H1 (cell line): ENCODE results near the gene TASP1. TPM values are rescaled to one million over a fixed set of nuclear protein-coding genes. Genes with fewer than 3 reads are reported as not detected.

Experiments
- CTCF ChIA-PET: fragments of 300-600 bp; sonication (Branson Sonifier 250); formaldehyde crosslinking; loops from one replicate; lab custom pipeline; 2021; ENCODE audit not compliant: partially characterized antibody; lab: Charles Lee
- POLR2A ChIA-PET: fragments of 300-600 bp; sonication (Branson Sonifier 250); formaldehyde crosslinking; loops from one replicate; lab custom pipeline; 2021; ENCODE audit warnings: inconsistent platforms; ENCODE audit not compliant: partially characterized antibody; lab: Charles Lee
- DNase-seq, 2 experiments: peaks; one replicate each; pipeline versions ENCODE4 v3.0.0 to v3.0.0-alpha.2; 2010 to 2022; ENCODE audit warnings: low spot score in 2 of 2, low read depth in 1 of 2, mixed read lengths in 1 of 2
- FAIRE-seq: peaks from 2 replicates; lab custom pipeline; 2011; peaks lifted over from hg19 to GRCh38; lab: Jason Lieb, UNC
- H2AFZ ChIP-seq: 2 replicates; pipeline ENCODE4 v1.8.1; 2012; ENCODE audit warnings: low read length, inconsistent platforms
- H2AK5ac ChIP-seq: 2 replicates; pipeline ENCODE4 v1.6.1; 2013; ENCODE audit warnings: low read depth, low read length
- H2BK120ac ChIP-seq: replicated peaks from 2 replicates; pipeline ENCODE3; 2013; ENCODE audit warnings: low read depth, low read length, inconsistent platforms
- H2BK12ac ChIP-seq: 2 replicates; pipeline ENCODE4 v1.6.1; 2013; ENCODE audit warnings: low read depth, low read length
- H2BK15ac ChIP-seq: 2 replicates; pipeline ENCODE4 v1.6.1; 2013; ENCODE audit warnings: low read length
- H2BK20ac ChIP-seq: 2 replicates; pipeline ENCODE4 v1.6.1; 2013; ENCODE audit warnings: low read length
- H2BK5ac ChIP-seq: 2 replicates; pipeline ENCODE4 v1.6.1; 2013; ENCODE audit warnings: low read depth, low read length
- H3K14ac ChIP-seq: 2 replicates; pipeline ENCODE4 v1.6.1; 2013; ENCODE audit warnings: inconsistent platforms; ENCODE audit not compliant: insufficient read length
- H3K18ac ChIP-seq: 2 replicates; pipeline ENCODE4 v1.6.1; 2013; ENCODE audit warnings: low read length; ENCODE audit errors: extremely low read depth
- H3K23ac ChIP-seq: 2 replicates; pipeline ENCODE4 v1.6.1; 2013; ENCODE audit warnings: inconsistent platforms; ENCODE audit not compliant: insufficient read length
- H3K23me2 ChIP-seq: 2 replicates; pipeline ENCODE4 v1.6.1; 2013; ENCODE audit warnings: low read depth, low read length
- H3K27ac ChIP-seq: 2 replicates; pipeline ENCODE4 v1.6.1; 2011; ENCODE audit warnings: low read depth, low read length, inconsistent platforms
- H3K27me3 ChIP-seq, 4 experiments: replicated peaks in 1 of 4; 1 replicate in 1 of 4; 2 replicates in 3 of 4; pipeline versions ENCODE4 v1.6.1 to v1.8.1; 2011 to 2013; ENCODE audit warnings: low read length in 3 of 4, mild to moderate bottlenecking in 3 of 4, inconsistent platforms in 2 of 4, mixed read lengths in 2 of 4, moderate library complexity in 1 of 4; ENCODE audit not compliant: control insufficient read depth in 3 of 4, insufficient read depth in 3 of 4; ENCODE audit errors: extremely low read depth in 1 of 4
- H3K36me3 ChIP-seq, 4 experiments: 2 replicates each; pipeline versions ENCODE4 v1.6.1 to v1.8.1; 2011 to 2013; ENCODE audit warnings: mild to moderate bottlenecking in 4 of 4, low read length in 3 of 4, moderate library complexity in 2 of 4, control low read depth in 1 of 4, inconsistent platforms in 1 of 4; ENCODE audit not compliant: insufficient read depth in 4 of 4, control insufficient read depth in 2 of 4
- H3K4ac ChIP-seq: replicated peaks from 2 replicates; pipeline ENCODE3; 2013; ENCODE audit warnings: low read length, low read depth, mixed read lengths, inconsistent platforms; ENCODE audit not compliant: insufficient read length
- H3K4me1 ChIP-seq, 4 experiments: replicated peaks in 1 of 4; 1 replicate in 1 of 4; 2 replicates in 3 of 4; pipeline versions ENCODE4 v1.6.1 to v1.8.1; 2011 to 2013; ENCODE audit warnings: low read length in 3 of 4, inconsistent platforms in 2 of 4, mixed read lengths in 1 of 4; ENCODE audit not compliant: insufficient read depth in 4 of 4, control insufficient read depth in 3 of 4
- H3K4me2 ChIP-seq, 2 experiments: 2 replicates each; pipeline versions ENCODE4 v1.6.1 to v1.8.1; 2011 to 2013; ENCODE audit warnings: low read depth in 2 of 2, low read length in 2 of 2, control low read depth in 1 of 2, inconsistent platforms in 1 of 2, mild to moderate bottlenecking in 1 of 2; ENCODE audit not compliant: insufficient read depth in 1 of 2
- H3K4me3 ChIP-seq, 4 experiments: fragments of 200-600, 300-600 bp in 1 of 4; sonication (generic), shearing (Covaris generic), sonication (Bioruptor Twin) in 1 of 4; 2 replicates each; pipeline versions ENCODE4 v1.5.1 to v1.8.1; 2011 to 2016; ENCODE audit warnings: low read length in 4 of 4, low read depth in 3 of 4, control low read depth in 2 of 4, inconsistent platforms in 2 of 4, mild to moderate bottlenecking in 2 of 4, mixed read lengths in 1 of 4, moderate library complexity in 1 of 4; ENCODE audit not compliant: insufficient read depth in 2 of 4; ENCODE audit errors: extremely low read depth in 1 of 4
- H3K56ac ChIP-seq: replicated peaks from 2 replicates; pipeline ENCODE3; 2013; ENCODE audit warnings: low read depth, mild to moderate bottlenecking, mixed read lengths, low read length, inconsistent platforms; ENCODE audit not compliant: insufficient read length
- H3K79me1 ChIP-seq: 2 replicates; pipeline ENCODE4 v1.6.1; 2013; ENCODE audit warnings: low read depth, low read length, control low read depth
- H3K79me2 ChIP-seq, 2 experiments: 2 replicates each; pipeline versions ENCODE4 v1.6.1 to v1.8.1; 2012 to 2013; ENCODE audit warnings: low read length in 2 of 2, mild to moderate bottlenecking in 2 of 2, inconsistent platforms in 1 of 2; ENCODE audit not compliant: insufficient read depth in 2 of 2, control insufficient read depth in 1 of 2
- H3K9ac ChIP-seq, 4 experiments: replicated peaks in 1 of 4; 1 replicate in 1 of 4; 2 replicates in 3 of 4; pipeline versions ENCODE4 v1.6.1 to v1.8.1; 2011 to 2013; ENCODE audit warnings: low read depth in 3 of 4, low read length in 3 of 4, control low read depth in 2 of 4, mild to moderate bottlenecking in 2 of 4, moderate library complexity in 2 of 4, inconsistent platforms in 1 of 4; ENCODE audit errors: extremely low read depth in 1 of 4
- H3K9me3 ChIP-seq, 2 experiments: 2 replicates each; pipeline versions ENCODE4 v1.6.1 to v1.8.1; 2012 to 2013; ENCODE audit warnings: mild to moderate bottlenecking in 2 of 2, moderate library complexity in 2 of 2, control low read depth in 1 of 2, inconsistent platforms in 1 of 2, low read depth in 1 of 2, low read length in 1 of 2, mixed read lengths in 1 of 2; ENCODE audit not compliant: insufficient read depth in 2 of 2
- H4K20me1 ChIP-seq, 2 experiments: replicated peaks in 1 of 2; 2 replicates each; pipeline versions ENCODE3 to v1.8.1; 2011 to 2013; ENCODE audit warnings: inconsistent platforms in 2 of 2, low read length in 2 of 2, mild to moderate bottlenecking in 1 of 2; ENCODE audit not compliant: insufficient read depth in 2 of 2, control insufficient read depth in 1 of 2
- H4K5ac ChIP-seq: 2 replicates; pipeline ENCODE4 v1.6.1; 2013; ENCODE audit warnings: low read length, low read depth, mixed read lengths, inconsistent platforms; ENCODE audit not compliant: insufficient read length
- H4K8ac ChIP-seq: 2 replicates; pipeline ENCODE4 v1.8.0; 2013; ENCODE audit warnings: mild to moderate bottlenecking, moderate library complexity, low read length, inconsistent platforms; ENCODE audit not compliant: insufficient read depth; ENCODE audit errors: extremely low read depth
- H4K91ac ChIP-seq: replicated peaks from 2 replicates; pipeline ENCODE3; 2013; ENCODE audit warnings: low read length, mixed read lengths, inconsistent platforms; ENCODE audit not compliant: insufficient read length
- CBX5 ChIP-seq: fragments of 300-800, 300-1000 bp; sonication (generic); IDR thresholded peaks from 2 replicates; pipeline ENCODE4 v1.7.1; 2016; ENCODE audit warnings: antibody characterized with exemption, low read length, low read depth
- CHD2 ChIP-seq: IDR thresholded peaks from 2 replicates; pipeline ENCODE4 v1.6.1; 2012; ENCODE audit warnings: low read length, improper control_type of control experiment
- JUN ChIP-seq: IDR thresholded peaks from 2 replicates; pipeline ENCODE4 v1.6.1; 2011; ENCODE audit warnings: low read depth, mild to moderate bottlenecking, improper control_type of control experiment, low read length
- KDM4A ChIP-seq: IDR thresholded peaks from one replicate; pipeline ENCODE4 v1.7.1; 2012; ENCODE audit warnings: low read depth, mild to moderate bottlenecking, moderate library complexity, low read length, inconsistent platforms; ENCODE audit not compliant: severe bottlenecking
- NANOG ChIP-seq: IDR thresholded peaks from 2 replicates; pipeline ENCODE4 v1.6.1; 2011; ENCODE audit warnings: low read length, low read depth, mild to moderate bottlenecking, inconsistent platforms; ENCODE audit not compliant: insufficient read depth, poor library complexity, severe bottlenecking
- PHF8 ChIP-seq: fragments of 200-600 bp; sonication (generic); conservative IDR thresholded peaks from 2 replicates; pipeline ENCODE4 v1.7.1; 2012; ENCODE audit warnings: low read depth, mild to moderate bottlenecking, inconsistent platforms, low read length, moderate library complexity
- POLR2AphosphoS5 ChIP-seq: IDR thresholded peaks from 2 replicates; pipeline ENCODE4 v1.6.1; 2011; ENCODE audit warnings: low read depth, low read length
- POU5F1 ChIP-seq: IDR thresholded peaks from 2 replicates; pipeline ENCODE4 v1.6.1; 2011; ENCODE audit warnings: low read depth, mild to moderate bottlenecking, low read length, moderate library complexity
- RNF2 ChIP-seq: fragments of 200-900, 300-1000 bp; sonication (generic); IDR thresholded peaks from 2 replicates; pipeline ENCODE4 v1.7.1; 2016; ENCODE audit warnings: borderline replicate concordance, low read depth, mild to moderate bottlenecking, antibody characterized with exemption, low read length; ENCODE audit not compliant: poor library complexity, severe bottlenecking; ENCODE audit errors: missing control alignments
- TBP ChIP-seq: IDR thresholded peaks from 2 replicates; pipeline ENCODE4 v1.6.1; 2011; ENCODE audit warnings: low read depth, low read length, improper control_type of control experiment
- WGBS, 2 experiments: shearing (Covaris generic) in 1 of 2; methylation state at CpG; one replicate each; pipeline versions ENCODE4 v1.1.6 to v1.1.7; 2013 to 2015; ENCODE audit warnings: low lambda C conversion rate in 2 of 2, mixed read lengths in 2 of 2, inconsistent platforms in 1 of 2, low coverage in 1 of 2, missing lambda C conversion rate in 1 of 2; ENCODE audit not compliant: insufficient replicate concordance in 2 of 2, insufficient coverage in 1 of 2, insufficient read length in 1 of 2; ENCODE audit errors: extremely low coverage in 1 of 2, missing lambda C conversion rate in 1 of 2; 5-methylcytosine and 5-hydroxymethylcytosine counted together
- polyA plus RNA-seq, 7 experiments: library from polyadenylated mRNA; depleted of rRNA in 3 of 7; stranded (reverse) in 5 of 7; unstranded in 2 of 7; fragments of >200 nt in 5 of 7; fragments of 200-250 nt in 2 of 7; gene quantifications; 1 replicate in 5 of 7; 2 replicates in 1 of 7; 4 replicates in 1 of 7; pipeline versions ENCODE4 v1.2.1 to v1.2.3, GENCODE V29; 2011 to 2013; ENCODE audit warnings: missing spikeins in 2 of 7, mixed read lengths in 2 of 7
- total RNA-seq: library from RNA; stranded (reverse); fragmentation: NEBNext Ultra II Directional; extraction: Animal tissue kit (Norgen Biotek cat#: 25700); gene quantifications from 2 replicates; pipeline ENCODE4 v1.2.1, GENCODE V29; 2021
- TF ChIP-seq, protein P1 (sequence below): IDR thresholded peaks from 2 replicates; pipeline ENCODE4 v1.6.1; 2012; ENCODE audit warnings: inconsistent platforms

The TASP1 gene
- total and polyA plus RNA-seq, 2 of the 8 experiments (the other 6 are each of a cell fraction or from before 2014, with no cell fraction given) = 4.5 to 10.9 TPM

DNA sequence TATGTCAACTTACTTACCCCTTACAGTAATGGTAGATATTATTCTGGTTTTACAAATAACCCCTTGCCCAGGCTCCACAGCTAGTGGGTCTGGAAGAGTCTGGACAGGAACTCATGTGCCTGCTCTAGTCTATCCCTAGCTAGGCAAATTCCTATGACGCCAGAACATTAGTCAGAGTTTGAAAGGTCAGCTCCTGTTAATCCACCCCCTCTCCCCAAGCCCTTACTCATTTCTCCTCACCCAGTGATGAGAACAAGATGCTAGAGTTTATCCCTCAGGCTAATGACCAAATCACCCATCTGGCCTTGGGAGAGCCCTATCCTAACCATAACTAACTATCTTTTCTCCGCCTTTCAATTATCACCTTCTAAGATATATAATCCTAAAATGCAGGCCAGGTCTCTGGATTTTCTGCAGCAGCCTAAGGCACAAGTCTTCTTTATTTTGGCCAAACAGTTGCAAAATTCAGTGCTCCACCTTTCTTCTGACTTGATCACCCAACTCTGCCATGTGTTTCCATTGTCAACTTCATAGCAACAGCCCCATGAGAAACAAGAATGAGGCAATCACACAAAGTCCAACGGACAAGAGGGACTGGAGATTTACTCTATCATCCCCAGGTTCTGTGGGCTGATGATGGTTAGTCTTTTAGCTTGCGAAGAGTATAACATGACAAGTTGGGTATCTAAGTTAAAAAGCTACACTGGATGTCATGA, 113.3 kb downstream of the TASP1 start:
- H3K4me3 ChIP-seq = no peak overlapping the region
- peaks cover 0 to 3% (median 0%) of the 10 kb centered on the region in 4 experiments; a peak in 1 of 8 replicates for H3K36me3 ChIP-seq
- DNase-seq = no peak
- H3K14ac ChIP-seq = no peak overlapping the region
- H2AK5ac ChIP-seq = no peak overlapping the region
- no peak overlapping the region for H3K4me2 ChIP-seq
- FAIRE-seq = no peak
- no peak overlapping the region for H4K8ac ChIP-seq
- POLR2A ChIA-PET = interaction anchor here (1.2 kb wide), 1 partner anchor 12 kb away, joined by 4 read pairs; no protein-coding TSS in a partner anchor
- no peaks in the 10 kb centered on the region for H3K4me1 ChIP-seq
- H3K9me3 ChIP-seq = no peaks in the 10 kb centered on the region
- H2AFZ ChIP-seq = no peak overlapping the region
- no peak overlapping the region for H2BK120ac ChIP-seq
- H2BK12ac ChIP-seq = no peak overlapping the region
- no peak overlapping the region for H3K56ac ChIP-seq
- H3K27ac ChIP-seq = no peak overlapping the region
- no peaks in the 10 kb centered on the region for H3K79me1 ChIP-seq
- H3K4ac ChIP-seq = no peak overlapping the region
- no peaks in the 10 kb centered on the region; the same call in 1 of the 2 replicates for H3K23me2 ChIP-seq
- WGBS, 2 experiments = 95% methylated on average over 4 of the region's 4 CpGs; no CpG with 5 or more reads in 1 of the 2 experiments
- no peak overlapping the region for H2BK15ac ChIP-seq
- CTCF ChIA-PET = interaction anchor here (1.2 kb wide), 1 partner anchor 201 kb away, joined by 3 read pairs; no protein-coding TSS in a partner anchor
- H2BK20ac ChIP-seq = no peak overlapping the region
- H4K20me1 ChIP-seq = no peaks in the 10 kb centered on the region
- H3K27me3 ChIP-seq = no peaks in the 10 kb centered on the region
- H3K18ac ChIP-seq = no peak overlapping the region
- H2BK5ac ChIP-seq = no peak overlapping the region
- H4K91ac ChIP-seq = no peak overlapping the region
- H3K9ac ChIP-seq = no peak overlapping the region
- H3K79me2 ChIP-seq = no peaks in the 10 kb centered on the region
- H3K23ac ChIP-seq = no peak overlapping the region
- H4K5ac ChIP-seq = no peak overlapping the region
- TF ChIP-seq KDM4A (no peak), CBX5 (no peak), TBP (no peak), RNF2 (no peak), POU5F1 (no peak), CHD2 (no peak), NANOG (no peak), PHF8 (no peak), JUN (no peak), POLR2AphosphoS5 (no peak)
- TF ChIP-seq, protein P1, sequence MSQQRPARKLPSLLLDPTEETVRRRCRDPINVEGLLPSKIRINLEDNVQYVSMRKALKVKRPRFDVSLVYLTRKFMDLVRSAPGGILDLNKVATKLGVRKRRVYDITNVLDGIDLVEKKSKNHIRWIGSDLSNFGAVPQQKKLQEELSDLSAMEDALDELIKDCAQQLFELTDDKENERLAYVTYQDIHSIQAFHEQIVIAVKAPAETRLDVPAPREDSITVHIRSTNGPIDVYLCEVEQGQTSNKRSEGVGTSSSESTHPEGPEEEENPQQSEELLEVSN = no peak
